RWPE2 (cell line): ENCODE data around the gene HEPACAM.

Experiments used
- ATAC-seq: fragments of 200-7000 bp; cut with Tn5 transposase; 3 replicates; pipeline ENCODE4 v1.9.1; 2021; ENCODE audit warnings: low read depth
- DNase-seq: peaks from one replicate; pipeline ENCODE4 v3.0.0-alpha.2; 2020; ENCODE audit warnings: low spot score
- H3K27ac ChIP-seq: fragments of 450-650 bp; 2 replicates; pipeline ENCODE4 v1.5.1; 2017; ENCODE audit warnings: mild to moderate bottlenecking; ENCODE audit not compliant: poor library complexity, severe bottlenecking
- H3K27me3 ChIP-seq: fragments of 250-450 bp; sonication (Bioruptor Pico); 2 replicates; pipeline ENCODE4 v1.5.1; 2021; ENCODE audit warnings: mild to moderate bottlenecking, moderate library complexity; ENCODE audit not compliant: insufficient read depth, poor library complexity, severe bottlenecking
- H3K36me3 ChIP-seq: fragments of 250-450 bp; sonication (Bioruptor Pico); 2 replicates; pipeline ENCODE4 v1.5.1; 2020; ENCODE audit warnings: low read depth, mild to moderate bottlenecking, moderate library complexity
- H3K4me1 ChIP-seq: fragments of 250-450 bp; sonication (Bioruptor Pico); 2 replicates; pipeline ENCODE4 v1.5.1; 2021; ENCODE audit warnings: mild to moderate bottlenecking, moderate library complexity; ENCODE audit not compliant: insufficient read depth, poor library complexity, severe bottlenecking
- H3K4me3 ChIP-seq: fragments of 250-450 bp; sonication (Bioruptor Pico); 2 replicates; pipeline ENCODE4 v1.5.1; 2021; ENCODE audit warnings: mild to moderate bottlenecking, moderate library complexity; ENCODE audit not compliant: severe bottlenecking
- H3K9me3 ChIP-seq: fragments of 250-450 bp; sonication (Bioruptor Pico); 2 replicates; pipeline ENCODE4 v1.5.1; 2021; ENCODE audit warnings: mild to moderate bottlenecking, moderate library complexity; ENCODE audit not compliant: severe bottlenecking
- CTCF ChIP-seq: fragments of 450-650 bp; IDR thresholded peaks from one replicate; pipeline ENCODE4 v1.5.1; 2017; ENCODE audit warnings: mild to moderate bottlenecking, moderate library complexity; ENCODE audit not compliant: poor library complexity, severe bottlenecking

The HEPACAM gene

DNA sequence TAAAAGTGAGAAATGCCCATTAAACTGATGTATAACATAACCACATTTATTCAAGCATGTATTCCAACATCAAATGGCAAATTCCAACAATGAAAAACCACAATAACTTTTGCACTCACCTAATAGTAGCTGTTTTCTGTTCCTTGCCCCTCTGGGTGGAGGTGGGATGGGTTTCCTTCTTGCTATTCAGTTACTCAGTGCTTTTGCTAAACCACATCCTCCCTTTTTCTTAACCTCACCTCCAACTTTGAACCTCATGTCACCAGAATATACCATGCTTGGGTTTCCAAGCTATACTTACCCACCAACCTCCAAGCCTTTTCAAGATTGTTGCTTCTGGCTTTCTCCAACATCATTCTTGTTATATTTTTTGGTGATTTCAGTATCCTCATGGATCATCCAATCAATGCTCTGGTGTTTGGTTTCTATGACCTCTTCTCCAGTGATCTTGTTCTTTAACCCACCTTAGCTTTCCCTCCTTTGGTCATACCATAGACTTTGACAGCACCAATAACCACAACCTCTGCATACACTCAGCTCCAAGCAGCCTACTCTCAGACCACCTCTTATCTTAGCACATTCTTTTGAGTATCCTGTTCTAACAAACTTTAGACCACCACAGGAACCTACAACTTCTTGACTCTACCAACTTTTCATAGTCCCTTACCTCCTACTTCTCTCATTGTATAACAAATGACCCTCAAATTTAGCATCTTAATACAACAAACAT, 14.9 kb upstream of the HEPACAM start:
- H3K36me3 ChIP-seq = no peaks in the 10 kb centered on the region
- DNase-seq (no peak), ATAC-seq (no peak)
- no peak overlapping the region for H3K27ac ChIP-seq
- no peak overlapping the region for H3K4me3 ChIP-seq
- H3K4me1 ChIP-seq = peaks cover 22% of the 10 kb centered on the region
- no peaks in the 10 kb centered on the region for H3K9me3 ChIP-seq
- TF ChIP-seq CTCF = no peak
- no peaks in the 10 kb centered on the region for H3K27me3 ChIP-seq

GRCh38 chr11:124946735-124947141, 10.9 kb upstream of the HEPACAM start:
- H3K9me3 ChIP-seq = no peaks in the 10 kb centered on the region
- no peak for TF ChIP-seq CTCF
- no peak overlapping the region for H3K4me3 ChIP-seq
- H3K27me3 ChIP-seq = no peaks in the 10 kb centered on the region
- no peaks in the 10 kb centered on the region for H3K36me3 ChIP-seq
- peaks cover 11% of the 10 kb centered on the region for H3K4me1 ChIP-seq
- DNase-seq = no peak
- ATAC-seq = peak; percentile 76
- peak overlapping the region; percentile 27 for H3K27ac ChIP-seq

- DNase-seq (no peak), ATAC-seq (no peak)
- Histone ChIP-seq H3K27ac (no peak overlapping the region), H3K9me3 (no peaks in the 10 kb centered on the region), H3K4me3 (no peak overlapping the region), H3K4me1 (peaks cover 11% of the 10 kb centered on the region), H3K27me3 (no peaks in the 10 kb centered on the region), H3K36me3 (no peaks in the 10 kb centered on the region)
- no peak for TF ChIP-seq CTCF
These were observed 10.0 kb upstream of the HEPACAM start for GRCh38 chr11:124945826-124946225.

DNA sequence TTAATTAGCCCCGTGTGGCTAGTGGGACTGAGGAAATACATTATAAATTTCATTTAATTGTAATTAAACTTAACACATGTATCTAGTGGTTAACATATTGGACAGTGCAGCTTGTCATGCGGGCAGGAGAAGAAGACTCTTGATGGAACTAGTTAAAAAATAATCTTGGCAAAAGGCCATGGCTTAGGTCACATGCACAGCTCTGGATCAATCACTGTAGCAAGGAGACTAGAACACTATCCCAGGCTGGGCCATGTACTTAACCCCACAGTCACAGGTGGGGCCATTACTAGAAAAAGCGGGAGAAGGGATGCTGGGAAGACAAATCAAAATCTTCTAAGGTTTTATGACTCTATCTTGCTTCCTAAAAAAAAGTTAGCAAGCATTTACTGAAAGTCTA, 8.7 kb upstream of the HEPACAM start:
- Histone ChIP-seq H3K9me3 (no peaks in the 10 kb centered on the region), H3K27me3 (no peaks in the 10 kb centered on the region), H3K4me3 (no peak overlapping the region), H3K36me3 (no peaks in the 10 kb centered on the region), H3K27ac (no peak overlapping the region), H3K4me1 (peaks cover 11% of the 10 kb centered on the region)
- TF ChIP-seq CTCF = no peak
- no peak for DNase-seq
- ATAC-seq = no peak

- TF ChIP-seq CTCF = no peak
- Histone ChIP-seq H3K4me1 (peaks cover 11% of the 10 kb centered on the region), H3K27me3 (no peaks in the 10 kb centered on the region), H3K9me3 (no peaks in the 10 kb centered on the region), H3K36me3 (no peaks in the 10 kb centered on the region), H3K4me3 (no peak overlapping the region), H3K27ac (no peak overlapping the region)
- no peak for DNase-seq
- no peak for ATAC-seq
These were observed 7.9 kb upstream of the HEPACAM start for GRCh38 chr11:124943741-124944140.
